ENCODE results near the gene CADM4. TPM values are rescaled to one million over a fixed set of nuclear protein-coding genes. Genes with fewer than 3 reads are reported as not detected.
A peak's percentile ranks its signal among the peaks of the same experiment; 100 is the strongest.

CADM4 gene
- total and polyA plus RNA-seq, 9 of the 15 experiments (the other 6 are each of a cell fraction or from before 2014, with no cell fraction given), result 0.03 to 4.6 (median 1.3) TPM

GRCh38 chr19:43651758-43652545 is 12.3 kb upstream of the CADM4 start (continued):
- TF ChIP-seq RBM34 (IDR thresholded peaks at IDR 0.05; ENCODE audit: borderline replicate concordance, insufficient read depth, low read length) (no peak), RBM17 (IDR thresholded peaks at IDR 0.05; ENCODE audit: borderline replicate concordance, low read depth, low read length) (no peak), BCOR (IDR thresholded peaks at IDR 0.05) (peak; percentile 8; the same call in 1 of the 2 replicates), ZNF512 (tag; IDR thresholded peaks at IDR 0.05) (no peak), SMARCA4 (IDR thresholded peaks at IDR 0.05) (0 out of 2 replicates have a peak, but pooled peaks have one; percentile 46), RAD21 (CRISPR knock-in tag; conservative IDR thresholded peaks at IDR 0.05 in 1 of 2, IDR thresholded peaks at IDR 0.05 in 1 of 2) (peak; percentile 67 to 87), PBX2 (CRISPR knock-in tag; IDR thresholded peaks at IDR 0.05; ENCODE audit: low read depth) (no peak), PBX2 (tag; conservative IDR thresholded peaks at IDR 0.05; ENCODE audit: low read depth) (0 out of 2 replicates have a peak, but pooled peaks have one; percentile 58), ZNF324 (CRISPR knock-in tag; IDR thresholded peaks at IDR 0.05) (no peak), MYBL2 (IDR thresholded peaks at IDR 0.05; ENCODE audit: low read depth) (no peak), MYBL2 (CRISPR knock-in tag; IDR thresholded peaks at IDR 0.05; ENCODE audit: borderline replicate concordance) (no peak), ZFPM2 (CRISPR knock-in tag; IDR thresholded peaks at IDR 0.05) (no peak), RB1 (IDR thresholded peaks at IDR 0.05; ENCODE audit: low read depth) (peak; percentile 44; the same call in 1 of the 2 replicates), ZNF354B (CRISPR knock-in tag; IDR thresholded peaks at IDR 0.05) (no peak), HNRNPUL1 (IDR thresholded peaks at IDR 0.05; ENCODE audit: low read length) (no peak), GATAD2B (IDR thresholded peaks at IDR 0.05; ENCODE audit: borderline replicate concordance) (no peak), ZNF121 (CRISPR knock-in tag; conservative IDR thresholded peaks at IDR 0.05) (peak; percentile 84), PHF20 (IDR thresholded peaks at IDR 0.05; ENCODE audit: partially characterized antibody) (peak; percentile 73), TBP (optimal IDR thresholded peaks at IDR 0.05; ENCODE audit: low read depth, low read length) (peak; percentile 33), COPS2 (conservative IDR thresholded peaks at IDR 0.05) (no peak), BRD9 (IDR thresholded peaks at IDR 0.05; ENCODE audit: low read depth, partially characterized antibody) (no peak), PYGO2 (tag; IDR thresholded peaks at IDR 0.05) (no peak), POLR2G (IDR thresholded peaks at IDR 0.05; ENCODE audit: low read depth, low read length) (no peak), ZNF445 (CRISPR knock-in tag; IDR thresholded peaks at IDR 0.05; ENCODE audit: low read depth) (no peak), HDAC3 (IDR thresholded peaks at IDR 0.05; ENCODE audit: borderline replicate concordance, partially characterized antibody) (no peak), ATF4 (CRISPR knock-in tag; IDR thresholded peaks at IDR 0.05) (no peak)
